DND-41 (cell line): ENCODE measurements around the gene WNT1.

Experiments
- CTCF ChIP-seq: IDR thresholded peaks from 2 replicates; pipeline ENCODE4 v1.5.1; 2012; ENCODE audit warnings: borderline replicate concordance, low read length, moderate library complexity, mild to moderate bottlenecking; ENCODE audit not compliant: poor library complexity, severe bottlenecking; ENCODE audit errors: extremely low read depth
- EZH2 ChIP-seq: IDR thresholded peaks from 3 replicates; pipeline ENCODE4 v1.6.1; 2012; ENCODE audit warnings: borderline replicate concordance, low read depth, mild to moderate bottlenecking, moderate library complexity, low read length, inconsistent platforms; ENCODE audit not compliant: severe bottlenecking

DNA sequence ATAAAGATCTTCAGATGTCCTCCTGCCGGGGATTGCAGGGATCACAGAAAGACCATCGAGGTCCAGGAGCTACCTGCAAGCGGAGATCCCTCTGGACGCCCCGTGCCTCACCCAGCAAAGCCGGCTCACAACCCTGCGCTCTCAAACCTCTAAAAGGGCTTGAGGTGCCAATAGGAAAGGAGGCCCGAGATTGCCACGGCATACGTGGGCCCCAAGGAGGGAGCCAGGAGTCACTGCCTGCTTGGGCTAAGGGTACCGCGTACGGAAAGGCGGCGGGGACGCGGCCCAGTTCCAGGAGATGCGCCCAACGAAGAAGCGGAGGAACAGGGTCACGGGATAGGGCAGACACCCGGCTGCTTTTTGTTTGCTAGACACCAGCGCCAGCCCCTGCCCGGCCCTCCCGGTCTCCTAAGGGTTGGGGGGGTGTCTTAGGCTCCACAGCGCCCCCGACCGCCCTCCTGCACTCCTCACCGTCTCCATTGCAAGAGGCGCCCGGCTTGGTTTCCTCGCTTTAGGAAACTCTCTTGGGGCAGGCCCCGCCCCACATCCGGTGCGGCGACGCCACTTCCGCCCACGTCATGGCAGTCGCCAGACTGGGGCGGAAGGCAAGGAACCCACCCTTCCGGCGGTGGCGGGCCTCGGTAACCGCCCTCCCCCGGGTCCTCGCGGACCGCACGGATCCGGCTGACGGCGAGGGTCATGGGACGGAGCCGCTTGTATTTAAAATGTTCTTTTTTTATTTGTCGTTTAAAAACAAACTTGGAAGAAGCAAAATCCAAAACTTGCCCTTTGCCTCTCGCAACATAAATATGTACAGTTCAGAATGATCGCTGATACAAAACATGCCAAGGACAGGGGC is 40.4 kb downstream of the WNT1 start, which contains the start of gene PRKAG1:
- TF ChIP-seq EZH2 = no peak
- TF ChIP-seq CTCF = peak; percentile 76
